Measurements from ENCODE around the gene SEMA4D. TPM values are rescaled to one million over a fixed set of nuclear protein-coding genes. Genes with fewer than 3 reads are reported as not detected.

Gene SEMA4D
- total RNA-seq, 4 donors from 2014 or later = 13.4 to 27.3 (median 24.8) TPM

- Histone ChIP-seq H3K4me1 (no peaks in the 10 kb centered on the region), H3K27ac (no peak overlapping the region), H3K9me3 (no peaks in the 10 kb centered on the region), H3K4me3 (no peak overlapping the region), H3K36me3 (peaks cover 0 to 26% (median 5%) of the 10 kb centered on the region in 3 donors), H3K27me3 (no peaks in the 10 kb centered on the region)
- 81 to 86% methylated on average over 3 of the region's 3 CpGs for WGBS, 2 donors
- DNase-seq (ENCODE audit: low spot score in 2 of 2) = no peak
- no peak for TF ChIP-seq CTCF (IDR thresholded peaks at IDR 0.05)
Observed at GRCh38 chr9:89366711-89367110, 131.2 kb downstream of the SEMA4D start.

- Histone ChIP-seq H3K4me1 (no peaks in the 10 kb centered on the region), H3K9me3 (no peaks in the 10 kb centered on the region), H3K4me3 (no peak overlapping the region), H3K36me3 (peaks cover 0 to 37% (median 12%) of the 10 kb centered on the region in 3 donors), H3K27me3 (no peaks in the 10 kb centered on the region), H3K27ac (no peak overlapping the region)
- TF ChIP-seq EP300 (IDR thresholded peaks at IDR 0.05) (no peak), POLR2A (IDR thresholded peaks at IDR 0.05) (no peak), CTCF (IDR thresholded peaks at IDR 0.05) (no peak)
- WGBS, 2 donors = 91 to 92% methylated on average over 2 of the region's 2 CpGs
- DNase-seq (ENCODE audit: low spot score in 2 of 2) = no peak
Observed at GRCh38 chr9:89365532-89365912, 132.4 kb downstream of the SEMA4D start.

- TF ChIP-seq CTCF (IDR thresholded peaks at IDR 0.05) = no peak
- no peak for TF ChIP-seq POLR2A (IDR thresholded peaks at IDR 0.05)
- no peak for TF ChIP-seq EP300 (IDR thresholded peaks at IDR 0.05)
- Histone ChIP-seq H3K27ac (no peak overlapping the region), H3K36me3 (peaks cover 0 to 44% (median 12%) of the 10 kb centered on the region in 3 donors), H3K9me3 (no peaks in the 10 kb centered on the region), H3K4me1 (no peaks in the 10 kb centered on the region), H3K4me3 (no peak overlapping the region), H3K27me3 (no peaks in the 10 kb centered on the region)
- DNase-seq (ENCODE audit: low spot score in 2 of 2) = no peak
- WGBS, 2 donors = 85 to 91% methylated on average over 16 to 17 of the region's 17 CpGs
Observed at GRCh38 chr9:89364666-89365531, 133.0 kb downstream of the SEMA4D start.

- H3K9me3 ChIP-seq = no peaks in the 10 kb centered on the region
- H3K36me3 ChIP-seq = peaks cover 0 to 50% (median 12%) of the 10 kb centered on the region in 3 donors
- no peaks in the 10 kb centered on the region for H3K4me1 ChIP-seq
- TF ChIP-seq POLR2A (IDR thresholded peaks at IDR 0.05) (no peak), CTCF (IDR thresholded peaks at IDR 0.05) (no peak), EP300 (IDR thresholded peaks at IDR 0.05) (no peak)
- no peaks in the 10 kb centered on the region for H3K27me3 ChIP-seq
- no peak for DNase-seq (ENCODE audit: low spot score in 2 of 2)
- 88 to 90% methylated on average over 9 of the region's 9 CpGs for WGBS, 2 donors
- H3K27ac ChIP-seq = no peak overlapping the region
- H3K4me3 ChIP-seq = no peak overlapping the region
Observed at GRCh38 chr9:89363921-89364665, 133.8 kb downstream of the SEMA4D start.

GRCh38 chr9:89363311-89363670, 134.6 kb downstream of the SEMA4D start:
- Histone ChIP-seq H3K9me3 (no peaks in the 10 kb centered on the region), H3K27me3 (no peaks in the 10 kb centered on the region), H3K27ac (no peak overlapping the region), H3K4me3 (no peak overlapping the region), H3K36me3 (peaks cover 0 to 58% (median 12%) of the 10 kb centered on the region in 3 donors), H3K4me1 (no peaks in the 10 kb centered on the region)
- no peak for DNase-seq (ENCODE audit: low spot score in 2 of 2)
- 82 to 94% methylated on average over 5 to 6 of the region's 6 CpGs for WGBS, 2 donors
- TF ChIP-seq EP300 (IDR thresholded peaks at IDR 0.05) (no peak), CTCF (IDR thresholded peaks at IDR 0.05) (no peak), POLR2A (IDR thresholded peaks at IDR 0.05) (no peak)
